IMR-90 (cell line): ENCODE measurements around the gene RADIL. TPM values are rescaled to one million over a fixed set of nuclear protein-coding genes. Genes with fewer than 3 reads are reported as not detected.

Experiments
- ATAC-seq: fragments of 200-7000 bp; cut with Tn5 transposase; 2 replicates; pipeline ENCODE4 v1.9.1; 2020; ENCODE audit warnings: low read depth, mild to moderate bottlenecking, moderate library complexity
- BruUV-seq: library from RNA; stranded (reverse); fragments of 400-500 nt; replicated peaks from 2 replicates; lab custom pipeline; 2021; lab: Mats Ljungman, UMichigan
- CTCF ChIA-PET: fragments of 300-600 bp; formaldehyde crosslinking; extraction: SDS; loops from one replicate; lab custom pipeline; 2021; ENCODE audit warnings: antibody characterized with exemption; lab: Yijun Ruan, JAX
- POLR2A ChIA-PET: fragments of 300-600 bp; sonication (Branson Sonifier 250); formaldehyde crosslinking; loops from one replicate; lab custom pipeline; 2022; ENCODE audit warnings: antibody characterized with exemption; ENCODE audit not compliant: unreplicated experiment; lab: Charles Lee
- DNase-seq: peaks from one replicate; pipeline ENCODE4 v3.0.0; 2013
- H2AFZ ChIP-seq: replicated peaks from 2 replicates; pipeline ENCODE3; 2013; ENCODE audit warnings: low read length, mild to moderate bottlenecking; ENCODE audit not compliant: poor library complexity
- H2AK5ac ChIP-seq: 2 replicates; pipeline ENCODE4 v1.6.1; 2013; ENCODE audit warnings: low read depth, low read length, inconsistent platforms
- H2AK9ac ChIP-seq: replicated peaks from 2 replicates; pipeline ENCODE3; 2013; ENCODE audit warnings: mild to moderate bottlenecking, low read depth, low read length, moderate library complexity; ENCODE audit not compliant: poor library complexity
- H2BK120ac ChIP-seq: 2 replicates; pipeline ENCODE4 v1.6.1; 2013; ENCODE audit warnings: low read depth, low read length, inconsistent platforms
- H2BK15ac ChIP-seq: 3 replicates; pipeline ENCODE4 v1.6.1; 2013; ENCODE audit warnings: low read depth, low read length, inconsistent platforms
- H2BK20ac ChIP-seq: 2 replicates; pipeline ENCODE4 v1.6.1; 2013; ENCODE audit warnings: low read depth, mild to moderate bottlenecking, inconsistent platforms, low read length, moderate library complexity
- H2BK5ac ChIP-seq: 2 replicates; pipeline ENCODE4 v1.6.1; 2013; ENCODE audit warnings: mild to moderate bottlenecking, low read depth, low read length, inconsistent platforms; ENCODE audit not compliant: poor library complexity, severe bottlenecking
- H3K14ac ChIP-seq: replicated peaks from 2 replicates; pipeline ENCODE4 v1.6.1; 2013; ENCODE audit warnings: low read depth, low read length, inconsistent platforms
- H3K18ac ChIP-seq: 2 replicates; pipeline ENCODE4 v1.6.1; 2013; ENCODE audit warnings: low read depth, low read length, control low read depth
- H3K23ac ChIP-seq: 2 replicates; pipeline ENCODE4 v1.6.1; 2013; ENCODE audit warnings: low read depth, low read length, inconsistent platforms
- H3K27ac ChIP-seq: 2 replicates; pipeline ENCODE4 v1.5.1; 2013; ENCODE audit warnings: mild to moderate bottlenecking, control low read depth, low read length; ENCODE audit not compliant: insufficient read depth
- H3K27me3 ChIP-seq: 2 replicates; pipeline ENCODE4 v1.6.1; 2013; ENCODE audit warnings: low read length; ENCODE audit not compliant: control insufficient read depth, insufficient read depth
- H3K36me3 ChIP-seq: 2 replicates; pipeline ENCODE4 v1.6.1; 2013; ENCODE audit warnings: low read length, mixed read lengths; ENCODE audit not compliant: control insufficient read depth, insufficient read depth
- H3K4ac ChIP-seq: 2 replicates; pipeline ENCODE4 v1.6.1; 2013; ENCODE audit warnings: low read depth, low read length, inconsistent platforms
- H3K4me1 ChIP-seq: 2 replicates; pipeline ENCODE4 v1.6.1; 2013; ENCODE audit warnings: low read length, mixed read lengths; ENCODE audit not compliant: control insufficient read depth, insufficient read depth
- H3K4me2 ChIP-seq: 2 replicates; pipeline ENCODE4 v1.6.1; 2013; ENCODE audit warnings: low read depth, mild to moderate bottlenecking, control low read depth, low read length, moderate library complexity
- H3K4me3 ChIP-seq: 2 replicates; pipeline ENCODE4 v1.5.1; 2013; ENCODE audit warnings: low read depth, mild to moderate bottlenecking, control low read depth, low read length, moderate library complexity; ENCODE audit not compliant: insufficient read depth
- H3K56ac ChIP-seq: 2 replicates; pipeline ENCODE4 v1.6.1; 2013; ENCODE audit warnings: low read length, inconsistent platforms; ENCODE audit not compliant: insufficient read depth; ENCODE audit errors: extremely low read depth
- H3K79me1 ChIP-seq, 2 experiments: 2 replicates each; pipeline ENCODE4 v1.6.1; 2013; ENCODE audit warnings: low read length in 2 of 2, inconsistent platforms in 1 of 2, low read depth in 1 of 2
- H3K9ac ChIP-seq: 2 replicates; pipeline ENCODE4 v1.6.1; 2013; ENCODE audit warnings: low read depth, low read length, control low read depth
- H3K9me1 ChIP-seq: 2 replicates; pipeline ENCODE4 v1.6.1; 2013; ENCODE audit warnings: low read length, inconsistent platforms; ENCODE audit not compliant: insufficient read depth
- H3K9me3 ChIP-seq: 2 replicates; pipeline ENCODE4 v1.6.1; 2013; ENCODE audit warnings: low read length; ENCODE audit not compliant: control insufficient read depth, insufficient read depth
- H4K20me1 ChIP-seq: 2 replicates; pipeline ENCODE4 v1.6.1; 2013; ENCODE audit warnings: low read length, inconsistent platforms; ENCODE audit not compliant: insufficient read depth
- H4K5ac ChIP-seq: 2 replicates; pipeline ENCODE4 v1.6.1; 2013; ENCODE audit warnings: mild to moderate bottlenecking, low read depth, low read length, control low read depth
- H4K8ac ChIP-seq, 2 experiments: 2 replicates each; pipeline ENCODE4 v1.6.1; 2013; ENCODE audit warnings: low read depth in 2 of 2, low read length in 2 of 2, control low read depth in 1 of 2, inconsistent platforms in 1 of 2
- H4K91ac ChIP-seq: 2 replicates; pipeline ENCODE4 v1.6.1; 2013; ENCODE audit warnings: low read depth, low read length, inconsistent platforms; ENCODE audit not compliant: insufficient read depth
- BHLHE40 ChIP-seq: fragments of 150-350 bp; IDR thresholded peaks from 2 replicates; pipeline ENCODE4 v1.6.1; 2016; ENCODE audit warnings: mild to moderate bottlenecking, low read depth, low read length
- CEBPB ChIP-seq: IDR thresholded peaks from 2 replicates; pipeline ENCODE4 v1.6.1; 2012; ENCODE audit warnings: low read depth, low read length, improper control_type of control experiment
- CHD1 ChIP-seq: IDR thresholded peaks from 2 replicates; pipeline ENCODE4 v1.6.1; 2012; ENCODE audit warnings: low read depth, low read length, improper control_type of control experiment
- CTCF ChIP-seq: conservative IDR thresholded peaks from 2 replicates; pipeline ENCODE4 v1.5.1; 2012; ENCODE audit warnings: mild to moderate bottlenecking, low read depth, low read length, improper control_type of control experiment
- ELK1 ChIP-seq: fragments of 150-350 bp; IDR thresholded peaks from 2 replicates; pipeline ENCODE4 v1.6.1; 2016; ENCODE audit warnings: low read depth, mild to moderate bottlenecking, low read length, moderate library complexity, borderline replicate concordance
- FOS ChIP-seq: fragments of 150-350 bp; IDR thresholded peaks from 2 replicates; pipeline ENCODE4 v1.6.1; 2016; ENCODE audit warnings: low read depth, low read length
- MAFK ChIP-seq: IDR thresholded peaks from 2 replicates; pipeline ENCODE4 v1.6.1; 2012; ENCODE audit warnings: low read depth, low read length, improper control_type of control experiment
- MAZ ChIP-seq: IDR thresholded peaks from 2 replicates; pipeline ENCODE4 v1.6.1; 2012; ENCODE audit warnings: low read depth, mild to moderate bottlenecking, low read length, improper control_type of control experiment, moderate library complexity, borderline replicate concordance
- MXI1 ChIP-seq: IDR thresholded peaks from 2 replicates; pipeline ENCODE4 v1.6.1; 2012; ENCODE audit warnings: low read depth, mild to moderate bottlenecking, low read length, moderate library complexity, borderline replicate concordance
- NFE2L2 ChIP-seq: fragments of 150-350 bp; IDR thresholded peaks from 2 replicates; pipeline ENCODE4 v1.6.1; 2016; ENCODE audit warnings: low read depth, mild to moderate bottlenecking, low read length
- RAD21 ChIP-seq: IDR thresholded peaks from 2 replicates; pipeline ENCODE4 v1.6.1; 2012; ENCODE audit warnings: low read length, improper control_type of control experiment
- RFX5 ChIP-seq: IDR thresholded peaks from 2 replicates; pipeline ENCODE4 v1.8.0; 2012; ENCODE audit warnings: low read depth, mild to moderate bottlenecking, low read length, moderate library complexity
- SMC3 ChIP-seq: fragments of 150-350 bp; IDR thresholded peaks from 2 replicates; pipeline ENCODE4 v1.6.1; 2016; ENCODE audit warnings: low read depth, mild to moderate bottlenecking, antibody characterized with exemption, low read length, moderate library complexity
- USF2 ChIP-seq: fragments of 150-350 bp; IDR thresholded peaks from 2 replicates; pipeline ENCODE4 v1.6.1; 2017; ENCODE audit warnings: mild to moderate bottlenecking, antibody characterized with exemption, low read length, low read depth
- WGBS, 2 experiments: methylation state at CpG; one replicate each; pipeline versions ENCODE4 v1.1.5 to v1.1.7; 2013; ENCODE audit warnings: missing lambda C conversion rate in 2 of 2; ENCODE audit not compliant: insufficient read length in 1 of 2; ENCODE audit errors: extremely low coverage in 2 of 2; 5-methylcytosine and 5-hydroxymethylcytosine counted together
- dilution Hi-C: fragments of 300-500 bp; cut with HindIII; formaldehyde crosslinking; loops from one replicate; pipeline ENCODE4 v1.14.3; 2018; ENCODE audit warnings: low sequenced_read_pairs; ENCODE audit not compliant: unreplicated experiment
- in situ Hi-C: fragments of 300-500 bp; cut with MboI; formaldehyde crosslinking; loops from 3 replicates; pipeline ENCODE4 v1.14.3; 2019; ENCODE audit warnings: low sequenced_read_pairs, inconsistent platforms, mixed read lengths
- intact Hi-C: fragments of 100-400 bp; cut with micrococcal nuclease; formaldehyde crosslinking; loops from 2 replicates; pipeline ENCODE4 v1.10.0; 2022
- polyA plus RNA-seq, 3 experiments: library from polyadenylated mRNA; depleted of rRNA; stranded (reverse); fragments of >200 nt; gene quantifications; 2 replicates each; pipeline ENCODE4 v1.2.3, GENCODE V29; 2012; ENCODE audit warnings: low replicate concordance in 1 of 3
- total RNA-seq: library from RNA; depleted of rRNA; stranded (reverse); fragments of >200 nt; gene quantifications from 2 replicates; pipeline ENCODE4 v1.2.3, GENCODE V29; 2012

The RADIL gene
- total and polyA plus RNA-seq, 2 of the 4 experiments (the other 2 are of a cell fraction): 0.18 to 0.48 TPM

GRCh38 chr7:4788627-4789189 is 94.8 kb downstream of the RADIL start:
- H3K9me1 ChIP-seq: no peaks in the 10 kb centered on the region
- H3K4ac ChIP-seq: no peak overlapping the region
- H4K8ac ChIP-seq: no peak overlapping the region
- no TSS peak for BruUV-seq
- peaks cover 78% of the 10 kb centered on the region for H3K36me3 ChIP-seq
- H4K91ac ChIP-seq: no peak overlapping the region
- no peak overlapping the region for H3K4me2 ChIP-seq
- no peak overlapping the region for H2AK5ac ChIP-seq
- TF ChIP-seq RFX5 (no peak), MAFK (no peak), SMC3 (no peak), FOS (no peak), BHLHE40 (no peak), MAZ (no peak), NFE2L2 (no peak), USF2 (no peak), CHD1 (no peak), CTCF (no peak), ELK1 (no peak), CEBPB (no peak), MXI1 (no peak), RAD21 (no peak)
- no peak overlapping the region for H3K4me3 ChIP-seq
- H3K79me1 ChIP-seq: no peaks in the 10 kb centered on the region
- CTCF ChIA-PET: no interaction called here
- H2BK5ac ChIP-seq: no peak overlapping the region
- no peaks in the 10 kb centered on the region for H3K9me3 ChIP-seq
- WGBS, 2 experiments: 85% methylated on average over 15 of the region's 27 CpGs; no CpG with 5 or more reads in 1 of the 2 experiments
- H3K56ac ChIP-seq: no peak overlapping the region
- no peak overlapping the region for H3K18ac ChIP-seq
- no peak overlapping the region for H4K5ac ChIP-seq
- H2AK9ac ChIP-seq: peak overlapping the region; percentile 9
- no peak overlapping the region for H3K27ac ChIP-seq
- no peak overlapping the region for H2BK15ac ChIP-seq
- in situ Hi-C loops: no loop called here
- H2BK20ac ChIP-seq: no peak overlapping the region
- dilution Hi-C loops: no loop called here
- DNase-seq: no peak
- no peak overlapping the region for H3K9ac ChIP-seq
- no peak overlapping the region for H3K23ac ChIP-seq
- no peaks in the 10 kb centered on the region for H4K20me1 ChIP-seq
- intact Hi-C loops: no loop called here
- no peak overlapping the region for H2AFZ ChIP-seq
- no peaks in the 10 kb centered on the region for H3K27me3 ChIP-seq
- POLR2A ChIA-PET: no interaction called here
- H3K4me1 ChIP-seq: no peaks in the 10 kb centered on the region
- no peak overlapping the region for H3K14ac ChIP-seq
- H2BK120ac ChIP-seq: no peak overlapping the region
- ATAC-seq: no peak
